Loucy (cell line): ENCODE measurements around the gene LY6G6C.

Experiments
- H2AFZ ChIP-seq: fragments of 200-600 bp; sonication (generic); 2 replicates; pipeline ENCODE4 v1.6.0; 2016; ENCODE audit warnings: antibody characterized with exemption, mild to moderate bottlenecking, low read length, moderate library complexity
- H3F3A ChIP-seq: fragments of 200-600 bp; 2 replicates; pipeline ENCODE4 v1.6.0; 2016; ENCODE audit warnings: antibody characterized with exemption, low read depth, mild to moderate bottlenecking
- H3K27me3 ChIP-seq: fragments of 200-600 bp; sonication (generic); 2 replicates; pipeline ENCODE4 v1.6.1; 2014; ENCODE audit warnings: low read length, mild to moderate bottlenecking; ENCODE audit not compliant: insufficient read depth, poor library complexity, severe bottlenecking
- H3K36me3 ChIP-seq: fragments of 200-600 bp; sonication (generic); 2 replicates; pipeline ENCODE4 v1.6.1; 2016; ENCODE audit warnings: low read length; ENCODE audit not compliant: insufficient read depth
- H3K4me1 ChIP-seq: fragments of 200-600 bp; sonication (generic); 2 replicates; pipeline ENCODE4 v1.5.1; 2014; ENCODE audit warnings: low read length, mild to moderate bottlenecking; ENCODE audit not compliant: insufficient read depth, poor library complexity, severe bottlenecking
- H3K4me2 ChIP-seq: fragments of 200-600 bp; sonication (generic); 2 replicates; pipeline ENCODE4 v1.6.0; 2014; ENCODE audit warnings: antibody characterized with exemption, low read length, low read depth, mild to moderate bottlenecking; ENCODE audit not compliant: poor library complexity, severe bottlenecking
- H3K4me3 ChIP-seq: fragments of 200-600 bp; sonication (generic); 2 replicates; pipeline ENCODE4 v1.5.1; 2014; ENCODE audit warnings: low read length, mild to moderate bottlenecking, mixed read lengths; ENCODE audit not compliant: poor library complexity, severe bottlenecking
- H3K79me2 ChIP-seq: fragments of 200-600 bp; sonication (generic); 2 replicates; pipeline ENCODE4 v1.6.1; 2014; ENCODE audit warnings: low read length; ENCODE audit not compliant: insufficient read depth
- H3K9ac ChIP-seq: fragments of 200-600 bp; sonication (generic); 2 replicates; pipeline ENCODE4 v1.6.0; 2014; ENCODE audit warnings: mild to moderate bottlenecking, low read depth, low read length, moderate library complexity; ENCODE audit not compliant: poor library complexity, severe bottlenecking
- H3K9me2 ChIP-seq: fragments of 200-600 bp; sonication (generic); replicated peaks from 2 replicates; pipeline ENCODE4 v1.6.1; 2016; ENCODE audit warnings: low read depth, low read length, mixed read lengths
- H3K9me3 ChIP-seq: fragments of 200-600 bp; sonication (generic); 2 replicates; pipeline ENCODE4 v1.6.1; 2014; ENCODE audit warnings: mild to moderate bottlenecking, antibody characterized with exemption, low read length, low read depth; ENCODE audit not compliant: insufficient read depth
- H4K20me1 ChIP-seq: fragments of 200-600 bp; sonication (generic); 2 replicates; pipeline ENCODE4 v1.6.0; 2014; ENCODE audit warnings: antibody characterized with exemption, low read length, mild to moderate bottlenecking; ENCODE audit not compliant: insufficient read depth, poor library complexity, severe bottlenecking
- EZH2phosphoT487 ChIP-seq: fragments of 200-600 bp; IDR thresholded peaks from 2 replicates; pipeline ENCODE4 v1.6.1; 2018; ENCODE audit warnings: antibody characterized with exemption, mild to moderate bottlenecking, moderate library complexity, borderline replicate concordance
- TF ChIP-seq, protein P1 (sequence below): fragments of 200-600 bp; sonication (generic); conservative IDR thresholded peaks from 2 replicates; pipeline ENCODE4 v1.5.1; 2014; ENCODE audit warnings: mild to moderate bottlenecking, antibody characterized with exemption, low read length

The LY6G6C gene

DNA sequence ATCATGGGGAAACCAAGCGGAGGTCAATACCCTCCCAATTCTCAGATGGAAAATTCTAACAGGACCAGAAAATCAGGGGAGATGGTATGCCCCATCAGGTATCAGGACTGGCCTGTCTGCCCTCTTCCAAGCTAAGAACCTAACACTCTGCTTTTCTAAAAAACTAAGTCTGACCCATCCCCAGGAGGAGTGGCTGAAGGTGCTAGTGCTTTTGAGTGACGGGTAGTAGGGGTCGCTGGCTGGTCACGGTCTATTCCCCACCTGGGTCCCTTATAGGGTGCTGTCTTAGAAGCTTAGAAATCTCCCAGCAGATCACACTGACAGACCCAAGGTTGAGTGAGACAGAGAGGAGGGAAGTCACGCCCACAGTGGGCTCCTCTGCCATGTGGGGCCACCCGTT lies 28.0 kb downstream of the LY6G6C start:
- Histone ChIP-seq H3K9me2 (no peaks in the 10 kb centered on the region), H3F3A (no peaks in the 10 kb centered on the region), H3K79me2 (0 out of 2 replicates have a peak, but pooled peaks cover 8% of the 10 kb centered on the region), H3K4me3 (no peak overlapping the region), H3K4me2 (no peak overlapping the region), H3K4me1 (peaks cover 7% of the 10 kb centered on the region), H3K9me3 (no peaks in the 10 kb centered on the region), H2AFZ (no peak overlapping the region), H4K20me1 (no peaks in the 10 kb centered on the region), H3K9ac (no peak overlapping the region), H3K36me3 (peaks cover 71% of the 10 kb centered on the region; the same call in 1 of the 2 replicates), H3K27me3 (no peaks in the 10 kb centered on the region)
- TF ChIP-seq, protein P1, sequence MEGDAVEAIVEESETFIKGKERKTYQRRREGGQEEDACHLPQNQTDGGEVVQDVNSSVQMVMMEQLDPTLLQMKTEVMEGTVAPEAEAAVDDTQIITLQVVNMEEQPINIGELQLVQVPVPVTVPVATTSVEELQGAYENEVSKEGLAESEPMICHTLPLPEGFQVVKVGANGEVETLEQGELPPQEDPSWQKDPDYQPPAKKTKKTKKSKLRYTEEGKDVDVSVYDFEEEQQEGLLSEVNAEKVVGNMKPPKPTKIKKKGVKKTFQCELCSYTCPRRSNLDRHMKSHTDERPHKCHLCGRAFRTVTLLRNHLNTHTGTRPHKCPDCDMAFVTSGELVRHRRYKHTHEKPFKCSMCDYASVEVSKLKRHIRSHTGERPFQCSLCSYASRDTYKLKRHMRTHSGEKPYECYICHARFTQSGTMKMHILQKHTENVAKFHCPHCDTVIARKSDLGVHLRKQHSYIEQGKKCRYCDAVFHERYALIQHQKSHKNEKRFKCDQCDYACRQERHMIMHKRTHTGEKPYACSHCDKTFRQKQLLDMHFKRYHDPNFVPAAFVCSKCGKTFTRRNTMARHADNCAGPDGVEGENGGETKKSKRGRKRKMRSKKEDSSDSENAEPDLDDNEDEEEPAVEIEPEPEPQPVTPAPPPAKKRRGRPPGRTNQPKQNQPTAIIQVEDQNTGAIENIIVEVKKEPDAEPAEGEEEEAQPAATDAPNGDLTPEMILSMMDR: no peak

DNA sequence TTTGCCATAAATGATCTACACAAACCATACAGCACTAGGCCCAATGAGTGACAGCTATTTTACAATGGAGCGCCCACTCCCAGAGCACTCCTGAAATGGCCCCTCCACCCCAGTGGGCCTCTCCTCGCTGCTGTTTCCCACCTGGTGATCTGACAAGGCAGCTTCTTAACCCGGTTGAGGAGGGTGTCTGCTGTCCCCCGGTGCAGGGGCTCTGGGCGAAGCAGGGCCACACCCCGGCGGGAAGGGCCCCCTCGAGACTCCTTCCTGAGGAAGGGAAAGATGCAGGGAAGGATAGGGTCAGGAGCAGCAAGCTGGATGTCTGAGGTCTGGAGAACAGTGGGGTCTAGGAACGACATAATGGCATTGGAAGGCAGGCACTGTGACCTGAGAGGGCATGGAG lies 28.7 kb downstream of the LY6G6C start:
- no peaks in the 10 kb centered on the region for H4K20me1 ChIP-seq
- no peak for TF ChIP-seq EZH2phosphoT487
- TF ChIP-seq, protein P1: no peak
- no peaks in the 10 kb centered on the region for H3K27me3 ChIP-seq
- no peak overlapping the region for H3K4me3 ChIP-seq
- H3K9me2 ChIP-seq: no peaks in the 10 kb centered on the region
- H3K36me3 ChIP-seq: peaks cover 78% of the 10 kb centered on the region; the same call in 1 of the 2 replicates
- H3K79me2 ChIP-seq: 0 out of 2 replicates have a peak, but pooled peaks cover 5% of the 10 kb centered on the region
- no peaks in the 10 kb centered on the region for H3F3A ChIP-seq
- peaks cover 3% of the 10 kb centered on the region for H3K4me1 ChIP-seq
- no peaks in the 10 kb centered on the region for H3K9me3 ChIP-seq
- H2AFZ ChIP-seq: no peak overlapping the region
- no peak overlapping the region for H3K9ac ChIP-seq
- no peak overlapping the region for H3K4me2 ChIP-seq

DNA sequence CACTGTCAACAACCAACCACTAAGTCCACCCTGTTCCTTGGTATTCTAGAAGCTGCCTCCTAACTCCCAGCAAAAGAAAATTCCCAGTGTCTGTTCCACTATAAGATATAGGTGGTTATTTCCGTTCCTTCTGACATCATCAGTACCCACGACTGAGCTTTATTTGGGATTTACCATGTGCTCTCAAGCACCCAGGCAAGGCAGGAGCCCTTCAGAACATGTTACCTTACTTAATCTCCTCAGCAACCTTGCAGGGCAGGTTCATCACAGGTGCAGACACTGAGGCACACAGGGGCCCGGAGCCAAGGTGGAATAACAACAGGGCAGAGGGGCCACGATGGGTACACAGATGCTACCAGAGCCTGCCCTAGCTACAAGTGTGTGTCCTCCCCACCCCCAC lies 29.2 kb downstream of the LY6G6C start:
- H3F3A ChIP-seq: no peaks in the 10 kb centered on the region
- H3K4me1 ChIP-seq: no peaks in the 10 kb centered on the region
- no peaks in the 10 kb centered on the region for H3K9me3 ChIP-seq
- H3K79me2 ChIP-seq: no peaks in the 10 kb centered on the region
- no peaks in the 10 kb centered on the region for H4K20me1 ChIP-seq
- no peaks in the 10 kb centered on the region for H3K9me2 ChIP-seq
- no peak overlapping the region for H3K9ac ChIP-seq
- H3K36me3 ChIP-seq: peaks cover 83% of the 10 kb centered on the region; the same call in 1 of the 2 replicates
- H2AFZ ChIP-seq: no peak overlapping the region
- H3K4me2 ChIP-seq: no peak overlapping the region
- no peaks in the 10 kb centered on the region for H3K27me3 ChIP-seq
- H3K4me3 ChIP-seq: no peak overlapping the region
- TF ChIP-seq, protein P1: no peak
- no peak for TF ChIP-seq EZH2phosphoT487
